K562 (cell line): ENCODE measurements around the gene PALS1.

Experiments used
- BACH1 ChIP-seq: fragments of 200-800 bp; sonication (Bioruptor generic); IDR thresholded peaks from 2 replicates; pipeline ENCODE4 v1.6.1; 2016; ENCODE audit warnings: missing genetic modification characterization, missing compliant biosample characterization
- CTCF ChIP-seq, 3 experiments: IDR thresholded peaks in 2 of 3; conservative IDR thresholded peaks in 1 of 3; 2 replicates each; pipeline ENCODE4 v1.5.1; 2011 to 2012; ENCODE audit warnings: low read length in 3 of 3, mild to moderate bottlenecking in 3 of 3, control low read depth in 2 of 3, improper control_type of control experiment in 1 of 3, inconsistent platforms in 1 of 3, low read depth in 1 of 3, mixed read lengths in 1 of 3, moderate library complexity in 1 of 3; ENCODE audit not compliant: insufficient read depth in 2 of 3
- FOXP4 ChIP-seq: sonication (generic); formaldehyde crosslinking; IDR thresholded peaks from 2 replicates; pipeline ENCODE4 v1.8.0; 2022; ENCODE audit warnings: mild to moderate bottlenecking, missing genetic modification reagents, borderline replicate concordance
- GTF2F1 ChIP-seq: IDR thresholded peaks from 2 replicates; pipeline ENCODE4 v1.6.1; 2011; ENCODE audit warnings: low read depth, low read length, improper control_type of control experiment
- MITF ChIP-seq: IDR thresholded peaks from 2 replicates; pipeline ENCODE4 v1.6.1; 2014; ENCODE audit warnings: antibody characterized with exemption
- PBX2 ChIP-seq, 2 experiments: IDR thresholded peaks in 1 of 2; conservative IDR thresholded peaks in 1 of 2; 2 replicates each; pipeline ENCODE4 v1.6.1; 2016; ENCODE audit warnings: low read depth in 2 of 2, mild to moderate bottlenecking in 1 of 2, missing compliant biosample characterization in 1 of 2, missing genetic modification characterization in 1 of 2, moderate library complexity in 1 of 2
- POLR2A ChIP-seq: fragments of 450-650 bp; conservative IDR thresholded peaks from 2 replicates; pipeline ENCODE4 v1.6.1; 2016
- RNF2 ChIP-seq: sonication (generic); IDR thresholded peaks from 2 replicates; pipeline ENCODE4 v1.6.1; 2016
- SP2 ChIP-seq: IDR thresholded peaks from 2 replicates; pipeline ENCODE4 v1.6.1; 2011; ENCODE audit warnings: mild to moderate bottlenecking, low read depth, low read length, moderate library complexity; ENCODE audit not compliant: poor library complexity, severe bottlenecking; ENCODE audit errors: extremely low read depth
- SPI1 ChIP-seq: IDR thresholded peaks from 2 replicates; pipeline ENCODE4 v1.6.1; 2011; ENCODE audit warnings: low read depth, low read length, control low read depth, borderline replicate concordance
- ZNF398 ChIP-seq: fragments of 250-450 bp; sonication (Bioruptor Pico); IDR thresholded peaks from 2 replicates; pipeline ENCODE4 v1.8.0; 2021; ENCODE audit warnings: moderate library complexity, mild to moderate bottlenecking, inconsistent platforms

- TF ChIP-seq SP2: no peak
- TF ChIP-seq BACH1 (tag): no peak
- no peak for TF ChIP-seq ZNF398 (CRISPR knock-in tag)
- TF ChIP-seq RNF2: no peak
- no peak for TF ChIP-seq FOXP4
- TF ChIP-seq POLR2A: no peak
- no peak for TF ChIP-seq PBX2 (CRISPR knock-in tag; IDR thresholded peaks at IDR 0.05; ENCODE audit: low read depth)
- no peak for TF ChIP-seq PBX2 (tag; conservative IDR thresholded peaks at IDR 0.05; ENCODE audit: low read depth)
- no peak for TF ChIP-seq GTF2F1
- TF ChIP-seq CTCF (IDR thresholded peaks at IDR 0.05 in 2 of 3, conservative IDR thresholded peaks at IDR 0.05 in 1 of 3; ENCODE audit: insufficient read depth in 2 of 3, low read depth in 1 of 3, low read length in 3 of 3): no peak
- no peak for TF ChIP-seq SPI1
- TF ChIP-seq MITF: no peak
Measured at GRCh38 chr14:67240168-67240932, 885 bp upstream of the PALS1 start.
